ENCODE data around the gene PPP1R13L. TPM values are rescaled to one million over a fixed set of nuclear protein-coding genes. Genes with fewer than 3 reads are reported as not detected.
"Not testable (repeated sequence)": the region's sequence is repeated elsewhere in the genome, so short reads cannot be mapped to it uniquely, and the experiment has no call there.

The PPP1R13L gene
- total RNA-seq, 2 donors from 2014 or later, result 51.2 to 112 TPM

- ATAC-seq (ENCODE audit: insufficient number of reproducible peaks, low FRiP score, low read depth); H3K36me3 ChIP-seq: not testable (repeated sequence)
- peak overlapping the region; percentile 100 for H3K27ac ChIP-seq
Measured at GRCh38 chr19:45429896-45430295, 25.0 kb upstream of the PPP1R13L start.

DNA sequence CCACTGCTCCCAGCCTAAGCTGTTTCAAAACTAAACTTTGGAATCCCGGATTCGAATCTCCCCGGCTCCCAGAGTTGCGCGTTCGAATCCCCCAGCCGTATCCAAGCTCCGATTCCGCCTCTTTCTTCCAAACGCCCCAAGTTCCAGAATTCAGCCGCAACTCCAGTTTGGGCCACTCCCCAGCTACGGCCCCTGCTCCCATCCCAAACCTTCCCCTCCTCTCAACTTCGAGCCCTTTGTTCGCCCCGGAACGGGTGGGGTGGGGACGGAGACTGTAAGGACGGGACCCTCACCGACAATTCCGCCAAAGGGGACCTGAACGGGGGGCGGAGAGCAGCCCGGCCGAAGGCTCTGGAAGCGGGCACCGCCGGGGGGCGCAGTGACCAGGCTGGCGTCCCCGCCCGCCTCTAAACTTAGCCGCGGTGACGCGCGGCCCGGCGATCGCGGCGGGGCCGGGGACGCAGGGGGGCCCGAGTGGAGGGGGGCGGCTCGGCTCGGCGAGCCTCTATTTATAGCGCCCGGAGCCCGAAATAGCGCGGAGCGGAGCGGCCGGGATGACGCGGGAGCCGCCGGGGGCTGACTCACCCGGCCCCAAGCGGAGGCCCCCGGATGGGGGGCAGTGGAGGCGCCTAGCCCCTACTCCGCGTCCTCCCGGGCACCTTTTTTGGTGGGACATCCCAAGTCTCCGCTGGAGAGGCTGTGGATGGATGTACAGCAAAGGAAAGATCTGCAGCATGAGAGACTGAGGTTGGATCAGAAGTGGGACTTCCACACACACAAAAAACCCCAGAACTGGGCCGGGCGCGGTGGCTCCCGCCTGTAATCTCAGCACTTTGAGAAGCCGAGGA, 23.7 kb upstream of the PPP1R13L start:
- ATAC-seq (ENCODE audit: insufficient number of reproducible peaks, low FRiP score, low read depth) (peak; percentile 69), DNase-seq (ENCODE audit: low spot score) (no peak)
- H3K9me3 ChIP-seq, result no peaks in the 10 kb centered on the region
- TF ChIP-seq CTCF (IDR thresholded peaks at IDR 0.05), result peak; percentile 58
- peak overlapping the region; percentile 100 for H3K27ac ChIP-seq
- H3K4me1 ChIP-seq (ENCODE audit: control insufficient read depth in 1 of 2, low read depth in 2 of 2), result peaks cover 11 to 49% of the 10 kb centered on the region in 2 donors
- H3K27me3 ChIP-seq (replicated peaks; ENCODE audit: insufficient read depth), result no peaks in the 10 kb centered on the region
- peak overlapping the region; percentile 86 for H3K4me3 ChIP-seq
- no peaks in the 10 kb centered on the region for H3K36me3 ChIP-seq

More at GRCh38 chr19:45429896-45430295, 25.0 kb upstream of the PPP1R13L start:
- not testable (repeated sequence) for H3K9me3 ChIP-seq; DNase-seq (ENCODE audit: low spot score); H3K27me3 ChIP-seq (replicated peaks; ENCODE audit: insufficient read depth); H3K4me3 ChIP-seq
- peaks cover 9 to 37% of the 10 kb centered on the region in 2 donors for H3K4me1 ChIP-seq (ENCODE audit: control insufficient read depth in 1 of 2, low read depth in 2 of 2)

- Histone ChIP-seq H3K4me1 (ENCODE audit: control insufficient read depth in 1 of 2, low read depth in 2 of 2) (peaks cover 15 to 58% of the 10 kb centered on the region in 2 donors), H3K36me3 (peaks cover 4% of the 10 kb centered on the region), H3K27ac (peak overlapping the region; percentile 95 to 96), H3K27me3 (replicated peaks; ENCODE audit: insufficient read depth) (no peaks in the 10 kb centered on the region), H3K9me3 (no peaks in the 10 kb centered on the region), H3K4me3 (peak overlapping the region; percentile 88)
- DNase-seq (ENCODE audit: low spot score), result peak; percentile 72
- ATAC-seq (ENCODE audit: insufficient number of reproducible peaks, low FRiP score, low read depth), result peak; percentile 15
- TF ChIP-seq CTCF (IDR thresholded peaks at IDR 0.05), result no peak
Measured at GRCh38 chr19:45424191-45425058, 19.6 kb upstream of the PPP1R13L start.

DNA sequence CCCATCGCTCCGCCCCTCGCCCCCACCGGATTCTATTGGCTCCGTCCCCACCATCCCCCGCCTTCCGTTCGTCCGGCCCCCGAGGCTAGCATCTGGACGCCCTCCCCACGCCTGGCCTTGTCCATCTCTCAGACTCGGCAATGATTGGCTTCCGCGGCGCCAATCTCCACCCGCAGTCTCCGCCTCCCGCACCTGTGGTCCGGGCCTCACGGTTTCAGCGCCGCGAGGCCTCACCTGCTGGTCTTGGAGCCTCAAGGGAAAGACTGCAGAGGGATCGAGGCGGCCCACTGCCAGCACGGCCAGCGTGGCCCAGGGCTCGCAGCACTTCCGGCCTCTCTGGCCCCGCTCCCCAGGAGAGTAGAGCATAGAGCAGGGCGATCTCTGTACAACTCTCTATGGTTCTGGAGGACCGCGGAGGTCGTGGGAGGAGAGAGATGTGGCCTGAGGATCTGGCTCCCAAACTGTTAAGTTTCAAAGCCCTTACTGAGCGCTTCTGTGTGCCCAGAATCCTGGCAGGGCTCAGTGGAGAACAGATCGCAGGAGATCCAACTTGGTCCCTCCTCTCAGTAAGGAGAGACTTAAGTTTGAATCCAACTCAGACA, 18.8 kb upstream of the PPP1R13L start, which contains the start of gene ERCC1:
Gene ERCC1, minus strand, starts transcription at position 329 of the 602 bp plus-strand sequence. CDS start 543 bp downstream, outside the sequence.
- Histone ChIP-seq H3K9me3 (no peaks in the 10 kb centered on the region), H3K36me3 (peaks cover 8% of the 10 kb centered on the region), H3K4me3 (peak within 1 kb of the TSS; percentile 88), H3K27ac (peak within 1 kb of the TSS; percentile 95 to 96), H3K4me1 (ENCODE audit: control insufficient read depth in 1 of 2, low read depth in 2 of 2) (peaks cover 13 to 52% of the 10 kb centered on the region in 2 donors), H3K27me3 (replicated peaks; ENCODE audit: insufficient read depth) (no peaks in the 10 kb centered on the region)
- DNase-seq (ENCODE audit: low spot score) (peak; percentile 89), ATAC-seq (ENCODE audit: insufficient number of reproducible peaks, low FRiP score, low read depth) (no peak)
- no peak for TF ChIP-seq CTCF (IDR thresholded peaks at IDR 0.05)

- H3K27ac ChIP-seq, result peak overlapping the region; percentile 95 to 96
- ATAC-seq (ENCODE audit: insufficient number of reproducible peaks, low FRiP score, low read depth) (no peak), DNase-seq (ENCODE audit: low spot score) (no peak)
- H3K4me3 ChIP-seq, result peak overlapping the region; percentile 88
- no peaks in the 10 kb centered on the region for H3K27me3 ChIP-seq (replicated peaks; ENCODE audit: insufficient read depth)
- H3K36me3 ChIP-seq, result peaks cover 12% of the 10 kb centered on the region
- H3K9me3 ChIP-seq, result no peaks in the 10 kb centered on the region
- peaks cover 13 to 52% of the 10 kb centered on the region in 2 donors for H3K4me1 ChIP-seq (ENCODE audit: control insufficient read depth in 1 of 2, low read depth in 2 of 2)
- TF ChIP-seq CTCF (IDR thresholded peaks at IDR 0.05), result no peak
Measured at GRCh38 chr19:45423033-45423588, 18.2 kb upstream of the PPP1R13L start.

All from thoracic aorta (tissue), 2 donors.